HepG2 (cell line): Measurements from ENCODE around the gene CCDC142. TPM values are rescaled to one million over a fixed set of nuclear protein-coding genes. Genes with fewer than 3 reads are reported as not detected.
A peak's percentile ranks its signal among the peaks of the same experiment; 100 is the strongest.

Experiments used
- ATAC-seq: fragments of 200-7000 bp; cut with Tn5 transposase; 3 replicates; pipeline ENCODE4 v1.9.1; 2020; ENCODE audit warnings: mild to moderate bottlenecking, moderate library complexity
- BruUV-seq: library from RNA; stranded (reverse); fragments of 400-500 nt; replicated peaks from 2 replicates; lab custom pipeline; 2021; lab: Mats Ljungman, UMichigan
- CTCF ChIA-PET: fragments of 300-600 bp; formaldehyde crosslinking; extraction: SDS; loops from one replicate; lab custom pipeline; 2021; ENCODE audit warnings: low total read pairs, inconsistent platforms, low intra/inter-chr PET ratio; lab: Yijun Ruan, JAX
- POLR2A ChIA-PET: fragments of 350-600 bp; sonication (Branson Sonifier 250); formaldehyde crosslinking; loops from one replicate; lab custom pipeline; 2020; ENCODE audit warnings: antibody characterized with exemption, inconsistent platforms; lab: Yijun Ruan, JAX
- DNase-seq: peaks from one replicate; pipeline ENCODE4 v3.0.0-alpha.2; 2015; ENCODE audit warnings: low spot score
- FAIRE-seq: peaks from 3 replicates; lab custom pipeline; 2011; peaks lifted over from hg19 to GRCh38; lab: Jason Lieb, UNC
- H2AFZ ChIP-seq: one replicate; pipeline ENCODE4 v1.6.1; 2011; ENCODE audit warnings: low read length, inconsistent platforms
- H3K27ac ChIP-seq: fragments of 300-600 bp; 3 replicates; pipeline ENCODE4 v1.8.0; 2011; ENCODE audit warnings: mixed run types, mild to moderate bottlenecking, mixed read lengths, low read length, inconsistent platforms; ENCODE audit not compliant: insufficient read depth; ENCODE audit errors: extremely low read length
- H3K27me3 ChIP-seq, 2 experiments: fragments of 200-600 bp in 1 of 2; 2 replicates in 1 of 2; 3 replicates in 1 of 2; pipeline versions ENCODE4 v1.6.0 to v1.8.0; 2011; ENCODE audit warnings: low read length in 2 of 2, mild to moderate bottlenecking in 2 of 2, moderate library complexity in 2 of 2, inconsistent platforms in 1 of 2; ENCODE audit not compliant: insufficient read depth in 2 of 2, control insufficient read depth in 1 of 2
- H3K36me3 ChIP-seq, 2 experiments: fragments of 200-600 bp in 1 of 2; replicated peaks in 1 of 2; 2 replicates in 1 of 2; 3 replicates in 1 of 2; pipeline versions ENCODE4 v1.5.1 to v1.8.0; 2011; ENCODE audit warnings: low read length in 2 of 2, inconsistent platforms in 1 of 2; ENCODE audit not compliant: insufficient read depth in 2 of 2, control insufficient read depth in 1 of 2
- H3K4me1 ChIP-seq: 2 replicates; pipeline ENCODE4 v1.5.1; 2012; ENCODE audit warnings: low read length, inconsistent platforms; ENCODE audit not compliant: insufficient read depth
- H3K4me2 ChIP-seq: 2 replicates; pipeline ENCODE4 v1.6.0; 2011; ENCODE audit warnings: low read depth, low read length, inconsistent platforms
- H3K4me3 ChIP-seq, 3 experiments: fragments of 200-600 bp in 1 of 3; sonication (generic), shearing (Covaris generic) in 1 of 3; replicated peaks in 1 of 3; 2 replicates each; pipeline ENCODE4 v1.5.1; 2011 to 2016; ENCODE audit warnings: low read length in 3 of 3, inconsistent platforms in 2 of 3, low read depth in 2 of 3, mild to moderate bottlenecking in 2 of 3, control low read depth in 1 of 3, mixed read lengths in 1 of 3; ENCODE audit not compliant: insufficient read depth in 1 of 3
- H3K79me2 ChIP-seq: one replicate; pipeline ENCODE4 v1.6.1; 2011; ENCODE audit warnings: low read length, inconsistent platforms; ENCODE audit not compliant: insufficient read depth
- H3K9ac ChIP-seq: 2 replicates; pipeline ENCODE4 v1.6.0; 2011; ENCODE audit warnings: mild to moderate bottlenecking, low read depth, low read length, inconsistent platforms; ENCODE audit not compliant: insufficient read depth
- H3K9me3 ChIP-seq: 2 replicates; pipeline ENCODE4 v1.5.1; 2012; ENCODE audit warnings: mild to moderate bottlenecking, low read length
- H4K20me1 ChIP-seq: 2 replicates; pipeline ENCODE4 v1.6.0; 2011; ENCODE audit warnings: inconsistent platforms, mild to moderate bottlenecking, low read length, moderate library complexity; ENCODE audit not compliant: insufficient read depth
- FOXK2 ChIP-seq: fragments of 450-650 bp; IDR thresholded peaks from 2 replicates; pipeline ENCODE4 v1.6.1; 2016
- PHF21A ChIP-seq: sonication (generic); formaldehyde crosslinking; IDR thresholded peaks from 2 replicates; pipeline ENCODE4 v1.5.0; 2020; ENCODE audit warnings: mild to moderate bottlenecking, missing genetic modification reagents
- SALL1 ChIP-seq: sonication (generic); formaldehyde crosslinking; IDR thresholded peaks from 2 replicates; pipeline ENCODE4 v1.8.0; 2022; ENCODE audit warnings: mild to moderate bottlenecking, missing genetic modification reagents
- WGBS: methylation state at CpG from one replicate; pipeline ENCODE4 v1.1.6; 2017; ENCODE audit warnings: low lambda C conversion rate; 5-methylcytosine and 5-hydroxymethylcytosine counted together
- in situ Hi-C: cut with HindIII; loops from 2 replicates; pipeline ENCODE4 v1.10.0; 2017; ENCODE audit warnings: low pct_unique_long_range_greater_than_20kb; ENCODE audit not compliant: extremely low pct_ligation_motif_present
- intact Hi-C: fragments of 100-400 bp; cut with micrococcal nuclease; formaldehyde crosslinking; loops from one replicate; pipeline ENCODE4 v1.10.0; 2022; ENCODE audit not compliant: unreplicated experiment
- polyA plus RNA-seq, 8 experiments: library from polyadenylated mRNA; depleted of rRNA in 3 of 8; stranded (reverse) in 7 of 8; unstranded in 1 of 8; fragments of >200 nt; fragmentation: Illumina TruSeq in 4 of 8; extraction: Trizol in 4 of 8; gene quantifications; 2 replicates each; pipeline versions ENCODE4 v1.2.1 to v1.2.3, GENCODE V29; 2011 to 2016; ENCODE audit warnings: low read depth in 4 of 8, missing spikeins in 1 of 8, mixed read lengths in 1 of 8; ENCODE audit not compliant: insufficient read depth in 1 of 8
- total RNA-seq, 5 experiments: library from RNA; depleted of rRNA; stranded (reverse); fragments of >200 nt; fragmentation: Illumina TruSeq; extraction: Trizol; gene quantifications; 2 replicates each; pipeline ENCODE4 v1.2.3, GENCODE V29; 2016; ENCODE audit warnings: low read depth in 1 of 5
- TF ChIP-seq, protein P1 (sequence below): sonication (generic); formaldehyde crosslinking; IDR thresholded peaks from 2 replicates; pipeline ENCODE4 v1.5.0; 2020; ENCODE audit warnings: mild to moderate bottlenecking, low read depth, missing genetic modification reagents, borderline replicate concordance
- TF ChIP-seq, protein P2 (sequence below): sonication (generic); formaldehyde crosslinking; IDR thresholded peaks from 2 replicates; pipeline ENCODE4 v1.5.1; 2020; ENCODE audit warnings: mild to moderate bottlenecking, missing genetic modification reagents, borderline replicate concordance
- TF ChIP-seq, protein P3 (sequence below): sonication (generic); formaldehyde crosslinking; IDR thresholded peaks from 2 replicates; pipeline ENCODE4 v1.5.1; 2020; ENCODE audit warnings: mild to moderate bottlenecking, moderate library complexity, missing genetic modification reagents

CCDC142 gene
- total and polyA plus RNA-seq, 2 of the 13 experiments (the other 11 are each of a cell fraction or from before 2014, with no cell fraction given): 14.7 to 30.4 TPM

GRCh38 chr2:74524005-74524404 lies 41.2 kb upstream of the CCDC142 start:
- BruUV-seq: no TSS peak
- FAIRE-seq (no peak), ATAC-seq (no peak), DNase-seq (no peak)
- H3K79me2 ChIP-seq: peaks cover 40% of the 10 kb centered on the region
- H4K20me1 ChIP-seq: no peaks in the 10 kb centered on the region
- CTCF ChIA-PET: no interaction called here
- 97% methylated on average over 9 of the region's 9 CpGs for WGBS
- H3K9me3 ChIP-seq: no peaks in the 10 kb centered on the region
- no peak overlapping the region for H2AFZ ChIP-seq
- peaks cover 59% of the 10 kb centered on the region for H3K4me1 ChIP-seq
- intact Hi-C loops: no loop called here
- H3K36me3 ChIP-seq: peaks cover 23 to 48% of the 10 kb centered on the region in 2 experiments
- POLR2A ChIA-PET: interaction anchor here (1.2 kb wide), 1 partner anchor 20 kb away, joined by 3 read pairs; no protein-coding TSS in a partner anchor
- in situ Hi-C loops: no loop called here
- H3K27ac ChIP-seq: no peak overlapping the region
- no peak overlapping the region for H3K4me3 ChIP-seq
- TF ChIP-seq, protein P1, sequence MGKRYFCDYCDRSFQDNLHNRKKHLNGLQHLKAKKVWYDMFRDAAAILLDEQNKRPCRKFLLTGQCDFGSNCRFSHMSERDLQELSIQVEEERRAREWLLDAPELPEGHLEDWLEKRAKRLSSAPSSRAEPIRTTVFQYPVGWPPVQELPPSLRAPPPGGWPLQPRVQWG: no peak
- TF ChIP-seq FOXK2 (no peak), PHF21A (CRISPR knock-in tag) (0 out of 2 replicates have a peak, but pooled peaks have one; percentile 13), SALL1 (CRISPR knock-in tag) (peak; percentile 21; the same call in 1 of the 2 replicates)
- TF ChIP-seq, protein P2, sequence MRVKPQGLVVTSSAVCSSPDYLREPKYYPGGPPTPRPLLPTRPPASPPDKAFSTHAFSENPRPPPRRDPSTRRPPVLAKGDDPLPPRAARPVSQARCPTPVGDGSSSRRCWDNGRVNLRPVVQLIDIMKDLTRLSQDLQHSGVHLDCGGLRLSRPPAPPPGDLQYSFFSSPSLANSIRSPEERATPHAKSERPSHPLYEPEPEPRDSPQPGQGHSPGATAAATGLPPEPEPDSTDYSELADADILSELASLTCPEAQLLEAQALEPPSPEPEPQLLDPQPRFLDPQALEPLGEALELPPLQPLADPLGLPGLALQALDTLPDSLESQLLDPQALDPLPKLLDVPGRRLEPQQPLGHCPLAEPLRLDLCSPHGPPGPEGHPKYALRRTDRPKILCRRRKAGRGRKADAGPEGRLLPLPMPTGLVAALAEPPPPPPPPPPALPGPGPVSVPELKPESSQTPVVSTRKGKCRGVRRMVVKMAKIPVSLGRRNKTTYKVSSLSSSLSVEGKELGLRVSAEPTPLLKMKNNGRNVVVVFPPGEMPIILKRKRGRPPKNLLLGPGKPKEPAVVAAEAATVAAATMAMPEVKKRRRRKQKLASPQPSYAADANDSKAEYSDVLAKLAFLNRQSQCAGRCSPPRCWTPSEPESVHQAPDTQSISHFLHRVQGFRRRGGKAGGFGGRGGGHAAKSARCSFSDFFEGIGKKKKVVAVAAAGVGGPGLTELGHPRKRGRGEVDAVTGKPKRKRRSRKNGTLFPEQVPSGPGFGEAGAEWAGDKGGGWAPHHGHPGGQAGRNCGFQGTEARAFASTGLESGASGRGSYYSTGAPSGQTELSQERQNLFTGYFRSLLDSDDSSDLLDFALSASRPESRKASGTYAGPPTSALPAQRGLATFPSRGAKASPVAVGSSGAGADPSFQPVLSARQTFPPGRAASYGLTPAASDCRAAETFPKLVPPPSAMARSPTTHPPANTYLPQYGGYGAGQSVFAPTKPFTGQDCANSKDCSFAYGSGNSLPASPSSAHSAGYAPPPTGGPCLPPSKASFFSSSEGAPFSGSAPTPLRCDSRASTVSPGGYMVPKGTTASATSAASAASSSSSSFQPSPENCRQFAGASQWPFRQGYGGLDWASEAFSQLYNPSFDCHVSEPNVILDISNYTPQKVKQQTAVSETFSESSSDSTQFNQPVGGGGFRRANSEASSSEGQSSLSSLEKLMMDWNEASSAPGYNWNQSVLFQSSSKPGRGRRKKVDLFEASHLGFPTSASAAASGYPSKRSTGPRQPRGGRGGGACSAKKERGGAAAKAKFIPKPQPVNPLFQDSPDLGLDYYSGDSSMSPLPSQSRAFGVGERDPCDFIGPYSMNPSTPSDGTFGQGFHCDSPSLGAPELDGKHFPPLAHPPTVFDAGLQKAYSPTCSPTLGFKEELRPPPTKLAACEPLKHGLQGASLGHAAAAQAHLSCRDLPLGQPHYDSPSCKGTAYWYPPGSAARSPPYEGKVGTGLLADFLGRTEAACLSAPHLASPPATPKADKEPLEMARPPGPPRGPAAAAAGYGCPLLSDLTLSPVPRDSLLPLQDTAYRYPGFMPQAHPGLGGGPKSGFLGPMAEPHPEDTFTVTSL: no peak
- TF ChIP-seq, protein P3, sequence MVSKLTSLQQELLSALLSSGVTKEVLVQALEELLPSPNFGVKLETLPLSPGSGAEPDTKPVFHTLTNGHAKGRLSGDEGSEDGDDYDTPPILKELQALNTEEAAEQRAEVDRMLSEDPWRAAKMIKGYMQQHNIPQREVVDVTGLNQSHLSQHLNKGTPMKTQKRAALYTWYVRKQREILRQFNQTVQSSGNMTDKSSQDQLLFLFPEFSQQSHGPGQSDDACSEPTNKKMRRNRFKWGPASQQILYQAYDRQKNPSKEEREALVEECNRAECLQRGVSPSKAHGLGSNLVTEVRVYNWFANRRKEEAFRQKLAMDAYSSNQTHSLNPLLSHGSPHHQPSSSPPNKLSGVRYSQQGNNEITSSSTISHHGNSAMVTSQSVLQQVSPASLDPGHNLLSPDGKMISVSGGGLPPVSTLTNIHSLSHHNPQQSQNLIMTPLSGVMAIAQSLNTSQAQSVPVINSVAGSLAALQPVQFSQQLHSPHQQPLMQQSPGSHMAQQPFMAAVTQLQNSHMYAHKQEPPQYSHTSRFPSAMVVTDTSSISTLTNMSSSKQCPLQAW (CRISPR knock-in tag): no peak
- no peak overlapping the region for H3K9ac ChIP-seq
- H3K27me3 ChIP-seq: no peaks in the 10 kb centered on the region; a peak in 1 of 5 replicates
- no peak overlapping the region for H3K4me2 ChIP-seq
